ENCODE data around the gene MPPED1. TPM values are rescaled to one million over a fixed set of nuclear protein-coding genes. Genes with fewer than 3 reads are reported as not detected.

MPPED1 gene
- polyA plus RNA-seq, 4 donors = 0.51 to 1.1 (median 0.86) TPM

- no peak for DNase-seq (ENCODE audit: low read depth in 4 of 4, low spot score in 3 of 4)
These were observed 61.2 kb downstream of the MPPED1 start for GRCh38 chr22:43473031-43473430.

GRCh38 chr22:43473441-43473840, 61.6 kb downstream of the MPPED1 start:
- no peak for DNase-seq (ENCODE audit: low read depth in 4 of 4, low spot score in 3 of 4)

GRCh38 chr22:43474161-43475101, 62.6 kb downstream of the MPPED1 start:
- DNase-seq (ENCODE audit: low read depth in 4 of 4, low spot score in 3 of 4) = no peak

GRCh38 chr22:43475549-43476076, 63.8 kb downstream of the MPPED1 start:
- no peak for DNase-seq (ENCODE audit: low read depth in 4 of 4, low spot score in 3 of 4)

GRCh38 chr22:43476341-43476740, 64.5 kb downstream of the MPPED1 start:
- no peak for DNase-seq (ENCODE audit: low read depth in 4 of 4, low spot score in 3 of 4)

GRCh38 chr22:43476751-43477725, 65.2 kb downstream of the MPPED1 start:
- no peak for DNase-seq (ENCODE audit: low read depth in 4 of 4, low spot score in 3 of 4)

- no peak for DNase-seq (ENCODE audit: low read depth in 4 of 4, low spot score in 3 of 4)
These were observed 66.2 kb downstream of the MPPED1 start for GRCh38 chr22:43477966-43478365.

GRCh38 chr22:43478621-43479300, 66.9 kb downstream of the MPPED1 start:
- no peak for DNase-seq (ENCODE audit: low read depth in 4 of 4, low spot score in 3 of 4)

- DNase-seq (ENCODE audit: low read depth in 4 of 4, low spot score in 3 of 4) = no peak
These were observed 67.6 kb downstream of the MPPED1 start for GRCh38 chr22:43479301-43479950.

GRCh38 chr22:43479962-43480361, 68.1 kb downstream of the MPPED1 start:
- no peak for DNase-seq (ENCODE audit: low read depth in 4 of 4, low spot score in 3 of 4)

- DNase-seq (ENCODE audit: low read depth in 4 of 4, low spot score in 3 of 4) = no peak
These were observed 69.9 kb downstream of the MPPED1 start for GRCh38 chr22:43481568-43482317.

- no peak for DNase-seq (ENCODE audit: low read depth in 4 of 4, low spot score in 3 of 4)
These were observed 70.5 kb downstream of the MPPED1 start for GRCh38 chr22:43482318-43482625.

- no peak for DNase-seq (ENCODE audit: low read depth in 4 of 4, low spot score in 3 of 4)
These were observed 71.5 kb downstream of the MPPED1 start for GRCh38 chr22:43483266-43483665.

- no peak for DNase-seq (ENCODE audit: low read depth in 4 of 4, low spot score in 3 of 4)
These were observed 71.9 kb downstream of the MPPED1 start for GRCh38 chr22:43483669-43484068.

- no peak for DNase-seq (ENCODE audit: low read depth in 4 of 4, low spot score in 3 of 4)
These were observed 72.4 kb downstream of the MPPED1 start for GRCh38 chr22:43484227-43484626.

GRCh38 chr22:43485502-43486089, 73.8 kb downstream of the MPPED1 start:
- DNase-seq (ENCODE audit: low read depth in 4 of 4, low spot score in 3 of 4) = no peak

GRCh38 chr22:43487311-43488030, 75.7 kb downstream of the MPPED1 start:
- no peak for DNase-seq (ENCODE audit: low read depth in 4 of 4, low spot score in 3 of 4)
